Heart left ventricle (tissue), 13 donors: Measurements from ENCODE around the gene DPEP2NB.

ENCODE experiments used
- CTCF ChIP-seq, 12 donors: fragments of 200-600 bp; sonication (generic) in 4 of 12; IDR thresholded peaks; one replicate each; pipeline versions ENCODE4 v1.5.0 to v1.8.0; 2018 to 2022; ENCODE audit warnings: antibody characterized with exemption in 12 of 12, mild to moderate bottlenecking in 5 of 12
- POLR2A ChIP-seq, 2 donors: fragments of 450-650 bp; IDR thresholded peaks; one replicate each; pipeline ENCODE4 v1.6.1; 2017; ENCODE audit warnings: antibody characterized with exemption in 2 of 2, mild to moderate bottlenecking in 2 of 2, moderate library complexity in 2 of 2
- donor health status: ischemic (EF 13 %, LVEDD 7.1; RV severe dilation, severe dysfunction).
- donor health status: DM: no; HTN: yes; CAD: no.
- donor health status: DM: no; HTN: no; CAD: no.
- donor health status: ischemic (EF 25% LVEDD 6.9; RV normal size, moderate dysfunction).
- donor health status: ischemic (EF 25% LVEDD 5.7; RV mildly dilated, moderate dysfunction).
- donor health status: ischemic (EF 35%, LVEDD 5.7; RV mildly dilated, moderate dysfunction).
- donor health status: nonischemic (EF 11% LVEDD 7.7; RV severe dilation, severe dysfunction).
- donor health status: DM: yes; HTN: yes; CAD: no.
- donor health status: PGD.
- donor health status: ischemic (EF 29% LVEDD 5.4; RV normal size, mild dysfunction).
- donor health status: nonischemic (EF 23%, LVEDD 6.1; RV moderate dilation, normal function).

GRCh38 chr16:67965668-67966548 is 49.8 kb downstream of the DPEP2NB start:
- no peak for TF ChIP-seq CTCF (IDR thresholded peaks at IDR 0.05)
- TF ChIP-seq POLR2A (IDR thresholded peaks at IDR 0.05): no peak
